GM12873 (cell line): ENCODE results near the gene UNC119.

ENCODE experiments used
- CTCF ChIP-seq: IDR thresholded peaks from 2 replicates; pipeline ENCODE4 v1.5.1; 2012; ENCODE audit warnings: low read depth, mild to moderate bottlenecking, moderate library complexity, low read length, control low read depth; ENCODE audit not compliant: insufficient read depth; ENCODE audit errors: missing control alignments

The UNC119 gene

GRCh38 chr17:28584434-28584833 lies 32.0 kb upstream of the UNC119 start:
- TF ChIP-seq CTCF, result no peak

- TF ChIP-seq CTCF, result no peak
Observed at GRCh38 chr17:28582513-28582912, 30.1 kb upstream of the UNC119 start.

- TF ChIP-seq CTCF, result no peak
Observed at GRCh38 chr17:28580959-28581358, 28.5 kb upstream of the UNC119 start.

- TF ChIP-seq CTCF, result no peak
Observed at GRCh38 chr17:28579526-28579925, 27.1 kb upstream of the UNC119 start.

GRCh38 chr17:28578246-28579195 lies 26.1 kb upstream of the UNC119 start:
- TF ChIP-seq CTCF, result no peak

GRCh38 chr17:28577466-28577824 lies 25.0 kb upstream of the UNC119 start:
- no peak for TF ChIP-seq CTCF

- no peak for TF ChIP-seq CTCF
Observed at GRCh38 chr17:28576758-28577465, 24.5 kb upstream of the UNC119 start, which contains the start of gene ALDOC. ALDOC (minus strand) TSS chr17:28576895; CDS start chr17:28575532, 1,363 bp downstream.
